ENCODE data around the gene CADPS.

GRCh38 chr3:62905331-62905730, 30.1 kb upstream of the CADPS start:
- TF ChIP-seq POLR2AphosphoS5 (IDR thresholded peaks at IDR 0.05; ENCODE audit: low read depth, low read length) (no peak), FOXP2 (optimal IDR thresholded peaks at IDR 0.05; ENCODE audit: borderline replicate concordance, extremely low read depth, extremely low read length, insufficient read depth) (no peak), REST (IDR thresholded peaks at IDR 0.05; ENCODE audit: insufficient read depth in 1 of 2, low read depth in 2 of 2, low read length in 2 of 2) (no peak), TAF1 (IDR thresholded peaks at IDR 0.05; ENCODE audit: borderline replicate concordance, insufficient read depth, low read length) (no peak)

Measured in PFSK-1 (cell line).